ENCODE results near the gene PPP1R14C.
"Not testable (repeated sequence)": the region's sequence is repeated elsewhere in the genome, so short reads cannot be mapped to it uniquely, and the experiment has no call there.

DNA sequence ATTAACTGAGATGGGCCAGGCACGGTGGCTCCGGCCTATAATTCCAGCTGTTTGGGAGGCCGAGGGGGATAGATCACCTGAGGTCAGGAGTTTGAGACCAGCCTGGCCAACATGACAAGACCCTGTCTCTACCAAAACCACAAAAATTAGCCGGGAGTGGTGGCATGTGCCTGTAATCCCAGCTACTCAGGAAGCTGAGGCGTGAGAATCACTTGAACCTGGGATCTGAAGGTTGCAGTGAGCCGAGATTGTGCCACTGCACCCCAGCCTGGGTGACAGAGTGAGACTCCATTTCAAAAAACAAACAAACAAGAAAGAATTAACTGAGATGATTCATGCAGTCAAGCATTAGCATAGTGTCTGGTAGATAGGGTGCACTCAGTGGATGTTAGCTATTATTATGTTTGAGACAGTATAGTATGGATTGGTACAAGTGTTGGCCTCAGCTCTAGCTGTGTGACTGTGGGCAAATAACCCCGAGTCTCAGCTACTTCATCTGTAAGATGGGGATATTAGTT lies 37.1 kb downstream of the PPP1R14C start:
- TF ChIP-seq ZNF274 (IDR thresholded peaks at IDR 0.05; ENCODE audit: low read depth, low read length); YY1 (IDR thresholded peaks at IDR 0.05; ENCODE audit: insufficient read depth, insufficient read length): not testable (repeated sequence)
